ENCODE results near the gene IL1RN. TPM values are rescaled to one million over a fixed set of nuclear protein-coding genes. Genes with fewer than 3 reads are reported as not detected.
A peak's percentile ranks its signal among the peaks of the same experiment; 100 is the strongest.

The IL1RN gene
- total RNA-seq, 1 donor from 2014 or later: not detected

GRCh38 chr2:113179446-113180045 is 52.1 kb downstream of the IL1RN start:
- H3K36me3 Mint-ChIP-seq: no peaks in the 10 kb centered on the region
- Histone ChIP-seq H3K27me3 (no peaks in the 10 kb centered on the region), H3K9me3 (ENCODE audit: low read depth) (no peaks in the 10 kb centered on the region), H3F3A (ENCODE audit: low read depth) (no peaks in the 10 kb centered on the region), H3K4me2 (no peak overlapping the region), H3K4me1 (peaks cover under 1% of the 10 kb centered on the region), H3K79me2 (ENCODE audit: low read depth) (no peaks in the 10 kb centered on the region), H3K36me3 (no peaks in the 10 kb centered on the region), H3K9ac (no peak overlapping the region), H3K27ac (no peak overlapping the region), H3K4me3 (no peak overlapping the region), H4K20me1 (ENCODE audit: low read depth) (no peaks in the 10 kb centered on the region), H2AFZ (replicated peaks) (no peak overlapping the region)
- no peak overlapping the region for H3K4me3 Mint-ChIP-seq
- peaks cover 27% of the 10 kb centered on the region for H3K4me1 Mint-ChIP-seq
- TF ChIP-seq CTCF (IDR thresholded peaks at IDR 0.05) (no peak), EZH2 (IDR thresholded peaks at IDR 0.05) (no peak), EZH2phosphoT487 (IDR thresholded peaks at IDR 0.05) (no peak)
- DNase-seq (ENCODE audit: low spot score): no peak
- H3K27ac Mint-ChIP-seq: no peak overlapping the region
- peaks cover 5% of the 10 kb centered on the region for H3K27me3 Mint-ChIP-seq (ENCODE audit: insufficient read depth, low read depth)
- no peaks in the 10 kb centered on the region for H3K9me3 Mint-ChIP-seq

- H3K4me1 ChIP-seq: no peaks in the 10 kb centered on the region
- H3K4me3 ChIP-seq: no peak overlapping the region
- H3K9me3 Mint-ChIP-seq: no peaks in the 10 kb centered on the region
- H3K27ac Mint-ChIP-seq: no peak overlapping the region
- H3K36me3 ChIP-seq: no peaks in the 10 kb centered on the region
- H2AFZ ChIP-seq (replicated peaks): no peak overlapping the region
- no peaks in the 10 kb centered on the region for H3K36me3 Mint-ChIP-seq
- peaks cover 5% of the 10 kb centered on the region for H3K27me3 Mint-ChIP-seq (ENCODE audit: insufficient read depth, low read depth)
- H4K20me1 ChIP-seq (ENCODE audit: low read depth): no peaks in the 10 kb centered on the region
- H3K4me1 Mint-ChIP-seq: peaks cover 19% of the 10 kb centered on the region
- H3K9me3 ChIP-seq (ENCODE audit: low read depth): no peaks in the 10 kb centered on the region
- H3K27ac ChIP-seq: no peak overlapping the region
- H3K79me2 ChIP-seq (ENCODE audit: low read depth): no peaks in the 10 kb centered on the region
- no peaks in the 10 kb centered on the region for H3K27me3 ChIP-seq
- H3K4me2 ChIP-seq: no peak overlapping the region
- DNase-seq (ENCODE audit: low spot score): no peak
- H3K9ac ChIP-seq: no peak overlapping the region
- TF ChIP-seq EZH2phosphoT487 (IDR thresholded peaks at IDR 0.05): no peak
- TF ChIP-seq CTCF (IDR thresholded peaks at IDR 0.05): no peak
- TF ChIP-seq EZH2 (IDR thresholded peaks at IDR 0.05): no peak
- H3K4me3 Mint-ChIP-seq: no peak overlapping the region
- no peaks in the 10 kb centered on the region for H3F3A ChIP-seq (ENCODE audit: low read depth)
Observed at GRCh38 chr2:113180131-113180946, 52.9 kb downstream of the IL1RN start.

- Histone ChIP-seq H2AFZ (replicated peaks) (no peak overlapping the region), H3K9ac (no peak overlapping the region), H3K36me3 (no peaks in the 10 kb centered on the region), H3K4me3 (no peak overlapping the region), H3K27me3 (no peaks in the 10 kb centered on the region), H3K9me3 (ENCODE audit: low read depth) (no peaks in the 10 kb centered on the region), H3K4me2 (no peak overlapping the region), H3K4me1 (no peaks in the 10 kb centered on the region), H4K20me1 (ENCODE audit: low read depth) (no peaks in the 10 kb centered on the region), H3F3A (ENCODE audit: low read depth) (no peaks in the 10 kb centered on the region), H3K79me2 (ENCODE audit: low read depth) (no peaks in the 10 kb centered on the region), H3K27ac (no peak overlapping the region)
- Mint-ChIP-seq H3K9me3 (no peaks in the 10 kb centered on the region), H3K36me3 (no peaks in the 10 kb centered on the region), H3K4me3 (no peak overlapping the region), H3K27ac (peak overlapping the region; percentile 44), H3K4me1 (peaks cover 15% of the 10 kb centered on the region), H3K27me3 (ENCODE audit: insufficient read depth, low read depth) (peaks cover 5% of the 10 kb centered on the region)
- DNase-seq (ENCODE audit: low spot score): no peak
- TF ChIP-seq CTCF (IDR thresholded peaks at IDR 0.05) (no peak), EZH2phosphoT487 (IDR thresholded peaks at IDR 0.05) (no peak), EZH2 (IDR thresholded peaks at IDR 0.05) (no peak)
Observed at GRCh38 chr2:113181258-113182051, 54.1 kb downstream of the IL1RN start.

All from neural progenitor cell (in vitro differentiated cells).